Measurements from ENCODE around the gene IDH3B. TPM values are rescaled to one million over a fixed set of nuclear protein-coding genes. Genes with fewer than 3 reads are reported as not detected.

IDH3B gene
- total and polyA plus RNA-seq, 2 of the 8 experiments (the other 6 are each of a cell fraction or from before 2014, with no cell fraction given), result 110 to 167 TPM

- Histone ChIP-seq H2BK12ac (ENCODE audit: low read depth, low read length) (no peak overlapping the region), H3K4me1 (replicated peaks in 1 of 4; ENCODE audit: control insufficient read depth in 3 of 4, insufficient read depth in 4 of 4, low read length in 3 of 4) (peaks cover 0 to 27% (median 14%) of the 10 kb centered on the region in 4 experiments; a peak in 6 of 7 replicates), H4K5ac (ENCODE audit: insufficient read length, low read depth, low read length) (no peak overlapping the region), H3K79me1 (ENCODE audit: low read depth, low read length) (no peaks in the 10 kb centered on the region), H3K79me2 (ENCODE audit: control insufficient read depth in 1 of 2, insufficient read depth in 2 of 2, low read length in 2 of 2) (no peaks in the 10 kb centered on the region), H3K36me3 (ENCODE audit: control insufficient read depth in 2 of 4, insufficient read depth in 4 of 4, low read length in 3 of 4) (no peaks in the 10 kb centered on the region; a peak in 1 of 8 replicates), H3K9me3 (ENCODE audit: insufficient read depth in 2 of 2, low read depth in 1 of 2, low read length in 1 of 2) (no peaks in the 10 kb centered on the region), H3K23me2 (ENCODE audit: low read depth, low read length) (peaks cover 3% of the 10 kb centered on the region; the same call in 1 of the 2 replicates), H2AFZ (ENCODE audit: low read length) (no peak overlapping the region), H3K9ac (replicated peaks in 1 of 4; ENCODE audit: extremely low read depth in 1 of 4, low read depth in 3 of 4, low read length in 3 of 4) (no peak overlapping the region), H3K27ac (ENCODE audit: low read depth, low read length) (no peak overlapping the region), H3K23ac (ENCODE audit: insufficient read length) (no peak overlapping the region), H3K18ac (ENCODE audit: extremely low read depth, low read length) (no peak overlapping the region), H4K20me1 (replicated peaks in 1 of 2; ENCODE audit: control insufficient read depth in 1 of 2, insufficient read depth in 2 of 2, low read length in 2 of 2) (peaks cover 5 to 9% of the 10 kb centered on the region in 2 experiments), H4K8ac (ENCODE audit: extremely low read depth, insufficient read depth, low read length) (no peak overlapping the region; the same call in none of the 2 replicates), H2BK120ac (replicated peaks; ENCODE audit: low read depth, low read length) (no peak overlapping the region), H2AK5ac (ENCODE audit: low read depth, low read length) (no peak overlapping the region), H2BK20ac (ENCODE audit: low read length) (no peak overlapping the region), H3K27me3 (replicated peaks in 1 of 4; ENCODE audit: control insufficient read depth in 3 of 4, extremely low read depth in 1 of 4, insufficient read depth in 3 of 4, low read length in 3 of 4) (peaks cover 54 to 85% (median 74%) of the 10 kb centered on the region in 4 experiments), H2BK5ac (ENCODE audit: low read depth, low read length) (no peak overlapping the region), H3K14ac (ENCODE audit: insufficient read length) (no peak overlapping the region), H2BK15ac (ENCODE audit: low read length) (no peak overlapping the region), H3K4me3 (ENCODE audit: extremely low read depth in 1 of 4, insufficient read depth in 2 of 4, low read depth in 3 of 4, low read length in 4 of 4) (peak overlapping the region; percentile 7 to 55 (median 24); a peak in 6 of 8 replicates), H3K56ac (replicated peaks; ENCODE audit: insufficient read length, low read depth, low read length) (no peak overlapping the region), H3K4ac (replicated peaks; ENCODE audit: insufficient read length, low read depth, low read length) (no peak overlapping the region), H4K91ac (replicated peaks; ENCODE audit: insufficient read length, low read length) (no peak overlapping the region), H3K4me2 (ENCODE audit: insufficient read depth in 1 of 2, low read depth in 2 of 2, low read length in 2 of 2) (peak overlapping the region; percentile 56 to 65)
- FAIRE-seq, result no peak
- ChIA-PET POLR2A (ENCODE audit: partially characterized antibody) (interaction anchor here (0.8 to 2.8 kb wide), 7 partner anchors 9 to 147 kb away, joined by 3 to 8 read pairs (median 4); partner anchors contain the start of genes NOP56, PCED1A and VPS16), CTCF (ENCODE audit: partially characterized antibody) (interaction anchor here (0.9 to 9.2 kb wide), 7 partner anchors 20 to 59 kb away, joined by 3 to 151 read pairs (median 4); no protein-coding TSS in a partner anchor)
- 1% methylated on average over 25 of the region's 89 CpGs; no CpG with 5 or more reads in 1 of the 2 experiments for WGBS, 2 experiments (ENCODE audit: extremely low coverage in 1 of 2, insufficient coverage in 1 of 2, insufficient read length in 1 of 2, insufficient replicate concordance in 2 of 2, low coverage in 1 of 2, low lambda C conversion rate in 2 of 2, missing lambda C conversion rate in 1 of 2)
- DNase-seq (ENCODE audit: low read depth in 1 of 2, low spot score in 2 of 2), result peak in 1 of 2 experiments; percentile 67
- TF ChIP-seq MAFK (IDR thresholded peaks at IDR 0.05; ENCODE audit: low read depth, low read length), result no peak
- no peak for TF ChIP-seq SP4 (IDR thresholded peaks at IDR 0.05; ENCODE audit: low read length)
- TF ChIP-seq CHD2 (IDR thresholded peaks at IDR 0.05; ENCODE audit: low read length), result no peak
- no peak for TF ChIP-seq SAP30 (IDR thresholded peaks at IDR 0.05; ENCODE audit: insufficient read depth, insufficient replicate concordance, low read length)
- TF ChIP-seq NANOG (IDR thresholded peaks at IDR 0.05; ENCODE audit: insufficient read depth, low read depth, low read length, poor library complexity, severe bottlenecking), result no peak
- no peak for TF ChIP-seq GTF2F1 (IDR thresholded peaks at IDR 0.05; ENCODE audit: borderline replicate concordance, low read depth, low read length)
- no peak for TF ChIP-seq E2F6 (IDR thresholded peaks at IDR 0.05)
- no peak for TF ChIP-seq POU5F1 (IDR thresholded peaks at IDR 0.05; ENCODE audit: low read depth, low read length)
- no peak for TF ChIP-seq ZNF274 (IDR thresholded peaks at IDR 0.05; ENCODE audit: borderline replicate concordance, extremely low read depth, low read length)
- no peak for TF ChIP-seq CEBPB (IDR thresholded peaks at IDR 0.05; ENCODE audit: low read depth, low read length)
- peak; percentile 2 for TF ChIP-seq RNF2 (IDR thresholded peaks at IDR 0.05; ENCODE audit: borderline replicate concordance, low read depth, low read length, missing control alignments, poor library complexity, severe bottlenecking)
Measured at GRCh38 chr20:2693286-2694007, 29.4 kb upstream of the IDH3B start.

Data from H1 (cell line).